Measurements from ENCODE around the gene PPP1R16B. TPM values are rescaled to one million over a fixed set of nuclear protein-coding genes. Genes with fewer than 3 reads are reported as not detected.
"Not testable (repeated sequence)": the region's sequence is repeated elsewhere in the genome, so short reads cannot be mapped to it uniquely, and the experiment has no call there.

The PPP1R16B gene
- total and polyA plus RNA-seq, 5 donors from 2014 or later, result 16.5 to 84.1 (median 25.1) TPM

DNA sequence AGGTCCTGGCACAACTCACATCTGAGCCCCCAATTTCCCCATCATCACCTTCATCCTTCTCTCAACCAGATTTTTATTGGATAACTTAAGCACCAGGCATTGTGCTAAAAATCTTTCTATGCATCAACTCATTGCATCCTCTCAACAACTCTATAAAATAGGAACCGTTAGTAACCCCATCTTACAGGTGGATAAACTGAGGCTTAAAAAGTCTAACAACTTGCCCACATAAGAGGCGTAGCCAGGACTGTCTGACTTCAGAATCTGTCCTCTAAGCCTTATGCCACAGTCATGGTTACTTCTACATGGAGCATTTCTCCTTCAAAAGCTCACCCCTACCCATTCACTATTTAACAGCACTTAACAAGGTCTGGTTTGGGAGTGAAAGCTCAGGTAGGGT is 51.1 kb downstream of the PPP1R16B start:
- H3K4me3 Mint-ChIP-seq, result peak overlapping the region in 2 of 4 donors; percentile 9 to 12
- DNase-seq (no peak), ATAC-seq (ENCODE audit: low read depth in 2 of 2) (no peak)
- peaks cover 9% of the 10 kb centered on the region for H3K36me3 ChIP-seq (ENCODE audit: control insufficient read depth, insufficient read depth, low read length)
- no peaks in the 10 kb centered on the region for H3K27me3 Mint-ChIP-seq
- peaks cover 29% of the 10 kb centered on the region for H3K36me3 Mint-ChIP-seq
- H3K9me3 Mint-ChIP-seq, result no peaks in the 10 kb centered on the region
- no peaks in the 10 kb centered on the region for H3K9me3 ChIP-seq (ENCODE audit: control insufficient read depth in 2 of 2, low read length in 2 of 2)
- peaks cover 43% of the 10 kb centered on the region for H3K4me1 ChIP-seq (ENCODE audit: control insufficient read depth, insufficient read depth, low read length, poor library complexity, severe bottlenecking)
- H3K4me1 Mint-ChIP-seq, result peaks cover 33 to 91% (median 59%) of the 10 kb centered on the region in 4 donors
- H3K4me3 ChIP-seq (ENCODE audit: low read depth, low read length), result no peak overlapping the region
- H3K27ac Mint-ChIP-seq, result peak overlapping the region; percentile 82 to 90 (median 88)
- H3K27me3 ChIP-seq (ENCODE audit: control insufficient read depth, insufficient read depth, low read length), result no peaks in the 10 kb centered on the region
- H3K27ac ChIP-seq (ENCODE audit: insufficient read depth, low read length, poor library complexity, severe bottlenecking), result peak overlapping the region; percentile 1

DNA sequence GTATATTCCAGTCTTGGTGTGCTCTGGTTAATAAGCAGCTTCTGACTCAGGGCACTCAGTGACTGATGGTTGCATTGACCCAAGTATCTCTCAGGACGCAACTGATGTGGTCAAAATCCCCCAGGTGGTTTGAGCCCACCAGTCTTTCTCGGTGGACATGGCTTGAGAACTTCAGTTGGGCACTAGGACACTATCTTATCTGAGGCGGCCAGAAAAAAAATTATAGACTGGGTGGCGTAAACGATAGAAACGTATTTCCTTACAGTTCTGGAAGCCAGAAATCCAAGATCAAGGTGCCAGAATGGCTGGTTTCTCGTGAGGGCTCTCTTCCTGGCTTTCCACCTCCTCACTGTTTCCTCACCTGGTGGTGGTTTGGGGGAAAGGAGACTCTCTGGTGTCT is 52.2 kb downstream of the PPP1R16B start:
- Histone ChIP-seq H3K27me3 (ENCODE audit: control insufficient read depth, insufficient read depth, low read length) (no peaks in the 10 kb centered on the region), H3K9me3 (ENCODE audit: control insufficient read depth in 2 of 2, low read length in 2 of 2) (no peaks in the 10 kb centered on the region), H3K4me3 (ENCODE audit: low read depth, low read length) (no peak overlapping the region), H3K27ac (ENCODE audit: insufficient read depth, low read length, poor library complexity, severe bottlenecking) (no peak overlapping the region), H3K36me3 (ENCODE audit: control insufficient read depth, insufficient read depth, low read length) (peaks cover 8% of the 10 kb centered on the region), H3K4me1 (ENCODE audit: control insufficient read depth, insufficient read depth, low read length, poor library complexity, severe bottlenecking) (peaks cover 52% of the 10 kb centered on the region)
- Mint-ChIP-seq H3K4me3 (peak overlapping the region in 2 of 4 donors; percentile 81 to 85), H3K9me3 (no peaks in the 10 kb centered on the region), H3K36me3 (peaks cover 21% of the 10 kb centered on the region), H3K4me1 (peaks cover 41 to 92% (median 67%) of the 10 kb centered on the region in 4 donors), H3K27ac (peak overlapping the region; percentile 85 to 91 (median 86)), H3K27me3 (no peaks in the 10 kb centered on the region)
- no peak for DNase-seq
- no peak for ATAC-seq (ENCODE audit: low read depth in 2 of 2)

DNA sequence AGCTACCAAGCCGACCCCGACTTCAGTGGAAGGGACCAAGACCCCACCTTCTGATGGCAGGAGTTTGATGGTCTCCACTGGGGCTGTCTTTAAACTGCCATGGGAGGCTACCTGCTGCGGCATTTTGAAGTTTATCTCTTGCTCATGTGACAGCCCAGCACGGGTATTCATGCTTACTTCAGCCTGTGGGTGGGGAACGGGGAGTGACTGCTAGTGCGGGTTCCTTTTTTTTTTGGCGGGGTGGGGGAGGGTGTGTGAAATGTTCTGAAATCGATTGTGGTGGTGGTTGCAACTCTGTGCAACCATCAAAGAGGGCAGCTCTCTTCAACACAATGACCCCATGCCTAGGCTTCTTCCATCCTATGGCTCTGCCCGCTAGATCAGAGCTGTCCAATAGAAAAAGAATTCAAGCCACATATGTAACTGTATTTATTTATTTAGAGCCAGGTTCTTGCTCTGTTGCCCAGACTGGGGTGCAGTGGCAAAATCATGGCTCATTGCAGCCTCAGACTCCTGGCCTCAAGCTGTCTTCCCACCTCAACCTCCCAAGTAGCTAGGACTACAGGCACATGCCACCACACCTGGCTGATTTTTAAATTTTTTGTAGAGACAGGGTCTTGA is 53.7 kb downstream of the PPP1R16B start:
- Histone ChIP-seq H3K4me1 (ENCODE audit: control insufficient read depth, insufficient read depth, low read length, poor library complexity, severe bottlenecking) (peaks cover 65% of the 10 kb centered on the region), H3K9me3 (ENCODE audit: control insufficient read depth in 2 of 2, low read length in 2 of 2) (no peaks in the 10 kb centered on the region), H3K36me3 (ENCODE audit: control insufficient read depth, insufficient read depth, low read length) (peaks cover 3% of the 10 kb centered on the region), H3K27me3 (ENCODE audit: control insufficient read depth, insufficient read depth, low read length) (no peaks in the 10 kb centered on the region), H3K4me3 (ENCODE audit: low read depth, low read length) (peak overlapping the region; percentile 37), H3K27ac (ENCODE audit: insufficient read depth, low read length, poor library complexity, severe bottlenecking) (peak overlapping the region; percentile 62)
- ATAC-seq (ENCODE audit: low read depth in 2 of 2) (peak; percentile 22 to 33), DNase-seq (peak in 1 of 3 donors; percentile 69)
- Mint-ChIP-seq H3K36me3 (peaks cover 11% of the 10 kb centered on the region), H3K27me3 (no peaks in the 10 kb centered on the region), H3K27ac (peak overlapping the region; percentile 84 to 86 (median 85)), H3K4me1 (peaks cover 53 to 93% (median 72%) of the 10 kb centered on the region in 4 donors), H3K4me3 (peak overlapping the region in 3 of 4 donors; percentile 38 to 81 (median 74)), H3K9me3 (no peaks in the 10 kb centered on the region)

DNA sequence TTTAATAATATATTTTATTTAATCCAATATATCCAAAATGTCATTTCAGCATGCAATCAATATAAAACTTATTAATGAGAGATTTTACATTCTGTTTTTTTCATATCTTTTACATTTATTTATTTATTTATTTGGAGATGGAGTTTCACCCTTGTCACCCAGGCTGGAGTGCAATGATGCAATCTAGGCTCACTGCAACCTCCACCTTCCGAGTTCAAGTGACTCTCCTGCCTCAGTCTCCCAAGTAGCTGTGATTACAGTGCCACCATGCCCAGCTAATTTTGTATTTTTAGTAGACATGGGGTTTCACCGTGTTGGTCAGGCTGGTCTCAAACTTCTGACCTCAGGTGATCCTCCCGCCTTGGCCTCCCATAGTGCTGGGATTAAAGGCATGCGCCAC is 54.4 kb downstream of the PPP1R16B start:
- H3K27me3 ChIP-seq (ENCODE audit: control insufficient read depth, insufficient read depth, low read length); H3K9me3 Mint-ChIP-seq; H3K4me3 ChIP-seq (ENCODE audit: low read depth, low read length); H3K27ac ChIP-seq (ENCODE audit: insufficient read depth, low read length, poor library complexity, severe bottlenecking); DNase-seq; ATAC-seq (ENCODE audit: low read depth in 2 of 2); H3K27me3 Mint-ChIP-seq; H3K4me3 Mint-ChIP-seq; H3K9me3 ChIP-seq (ENCODE audit: control insufficient read depth in 2 of 2, low read length in 2 of 2); H3K36me3 ChIP-seq (ENCODE audit: control insufficient read depth, insufficient read depth, low read length); H3K36me3 Mint-ChIP-seq: not testable (repeated sequence)
- peaks cover 65% of the 10 kb centered on the region for H3K4me1 ChIP-seq (ENCODE audit: control insufficient read depth, insufficient read depth, low read length, poor library complexity, severe bottlenecking)
- peak overlapping the region in 2 of 3 donors; percentile 90 to 92 for H3K27ac Mint-ChIP-seq
- peaks cover 49 to 91% (median 67%) of the 10 kb centered on the region in 4 donors for H3K4me1 Mint-ChIP-seq

DNA sequence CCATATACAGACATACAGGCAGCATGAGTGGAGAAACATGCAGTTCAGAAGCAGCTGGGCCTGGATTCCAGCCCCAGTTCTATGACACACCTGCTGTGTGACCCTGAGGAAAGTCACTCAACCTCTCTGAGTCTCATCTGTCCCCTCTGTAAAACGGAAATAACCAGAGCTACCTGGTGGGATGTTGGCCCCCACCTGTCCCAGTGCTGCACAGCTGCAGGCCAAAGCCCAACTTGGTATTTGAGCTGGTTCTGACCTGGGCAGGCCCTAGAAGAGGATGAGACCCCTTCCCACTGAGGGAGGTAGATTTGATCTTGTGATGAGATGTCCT is 55.5 kb downstream of the PPP1R16B start:
- peak overlapping the region; percentile 39 for H3K27ac ChIP-seq (ENCODE audit: insufficient read depth, low read length, poor library complexity, severe bottlenecking)
- no peak for ATAC-seq (ENCODE audit: low read depth in 2 of 2)
- peak overlapping the region in 2 of 4 donors; percentile 59 to 60 for H3K4me3 Mint-ChIP-seq

DNA sequence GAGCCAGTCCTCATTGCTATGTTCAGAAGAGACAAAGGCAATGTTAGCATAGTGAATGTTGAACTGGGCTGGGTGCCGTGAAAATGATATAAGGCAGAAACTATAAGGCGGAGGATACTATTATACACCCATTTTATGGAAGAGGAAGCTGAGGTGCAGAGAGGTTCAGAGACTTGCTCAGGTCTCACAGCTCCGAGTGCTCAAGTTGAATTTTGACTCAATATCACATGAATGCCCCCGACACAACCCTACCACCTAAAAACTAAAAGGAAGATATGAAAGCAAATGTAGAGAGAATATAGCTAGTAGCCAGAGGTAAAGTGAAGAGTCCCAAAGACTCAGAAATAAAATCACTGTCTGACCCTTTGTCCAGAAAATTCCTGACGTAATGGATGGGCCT is 56.7 kb downstream of the PPP1R16B start:
- Mint-ChIP-seq H3K27ac (peak overlapping the region; percentile 80 to 91 (median 90)), H3K36me3 (no peaks in the 10 kb centered on the region), H3K4me3 (peak overlapping the region; percentile 24 to 59 (median 48)), H3K27me3 (no peaks in the 10 kb centered on the region), H3K9me3 (peaks cover 0 to 2% (median 0%) of the 10 kb centered on the region in 7 donors), H3K4me1 (peaks cover 36 to 76% (median 52%) of the 10 kb centered on the region in 4 donors)
- no peak for DNase-seq
- Histone ChIP-seq H3K27ac (ENCODE audit: insufficient read depth, low read length, poor library complexity, severe bottlenecking) (peak overlapping the region; percentile 14), H3K4me1 (ENCODE audit: control insufficient read depth, insufficient read depth, low read length, poor library complexity, severe bottlenecking) (peaks cover 46% of the 10 kb centered on the region), H3K9me3 (ENCODE audit: control insufficient read depth in 2 of 2, low read length in 2 of 2) (no peaks in the 10 kb centered on the region), H3K36me3 (ENCODE audit: control insufficient read depth, insufficient read depth, low read length) (peaks cover 6% of the 10 kb centered on the region), H3K4me3 (ENCODE audit: low read depth, low read length) (peak overlapping the region; percentile 53), H3K27me3 (ENCODE audit: control insufficient read depth, insufficient read depth, low read length) (no peaks in the 10 kb centered on the region)
- ATAC-seq (ENCODE audit: low read depth in 2 of 2), result no peak

More for the DNA sequence above, 55.5 kb downstream of the PPP1R16B start:
- H3K27me3 Mint-ChIP-seq, result no peaks in the 10 kb centered on the region
- no peak for DNase-seq
- H3K4me1 ChIP-seq (ENCODE audit: control insufficient read depth, insufficient read depth, low read length, poor library complexity, severe bottlenecking), result peaks cover 56% of the 10 kb centered on the region
- no peak overlapping the region for H3K4me3 ChIP-seq (ENCODE audit: low read depth, low read length)
- no peaks in the 10 kb centered on the region for H3K9me3 ChIP-seq (ENCODE audit: control insufficient read depth in 2 of 2, low read length in 2 of 2)
- no peaks in the 10 kb centered on the region for H3K9me3 Mint-ChIP-seq
- H3K27me3 ChIP-seq (ENCODE audit: control insufficient read depth, insufficient read depth, low read length), result no peaks in the 10 kb centered on the region
- peaks cover 43 to 80% (median 59%) of the 10 kb centered on the region in 4 donors for H3K4me1 Mint-ChIP-seq
- H3K27ac Mint-ChIP-seq, result peak overlapping the region; percentile 69 to 92 (median 90)
- H3K36me3 Mint-ChIP-seq, result no peaks in the 10 kb centered on the region
- peaks cover 3% of the 10 kb centered on the region for H3K36me3 ChIP-seq (ENCODE audit: control insufficient read depth, insufficient read depth, low read length)

DNA sequence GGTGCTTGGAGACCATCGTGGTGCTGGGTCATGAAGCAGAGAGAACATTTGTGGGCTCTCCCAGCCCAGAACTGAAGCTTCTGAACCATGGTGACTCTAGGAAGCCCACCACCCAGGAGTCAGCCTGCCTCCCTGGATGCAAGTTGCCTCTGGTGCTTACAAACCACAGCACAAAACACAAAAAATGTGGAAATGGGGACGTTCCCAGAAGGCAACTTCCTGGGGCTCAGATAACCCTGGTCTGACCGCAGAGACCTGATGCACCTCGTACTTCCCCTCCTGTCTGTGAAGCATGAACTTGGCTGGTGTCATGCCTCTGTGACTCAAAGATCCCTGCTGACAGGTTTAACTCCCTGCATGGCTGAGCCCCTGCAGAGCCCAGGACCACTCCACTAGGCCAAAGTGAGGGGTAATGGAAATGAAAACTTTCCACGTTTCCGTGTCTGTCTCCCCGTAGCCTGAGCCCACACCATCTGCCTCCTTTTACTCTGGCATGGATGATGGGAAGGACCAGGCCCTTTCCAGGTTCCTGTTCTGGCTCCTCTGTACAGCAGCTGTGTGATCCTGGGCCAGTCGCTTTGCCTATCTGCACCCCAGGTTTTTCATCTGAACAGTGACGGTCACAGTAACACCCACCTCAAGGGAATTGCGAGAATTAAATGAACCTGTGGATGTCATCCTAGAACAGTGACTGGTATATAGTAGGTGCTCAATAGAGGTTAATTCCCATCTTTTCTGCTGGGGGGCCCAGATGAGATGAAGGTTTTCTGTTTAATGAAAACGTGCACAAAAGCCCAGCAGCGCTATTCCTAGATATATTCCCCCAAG is 57.7 kb downstream of the PPP1R16B start:
- peak overlapping the region; percentile 80 to 91 (median 81) for H3K27ac Mint-ChIP-seq
- H3K27me3 Mint-ChIP-seq, result no peaks in the 10 kb centered on the region
- DNase-seq (peak; percentile 30 to 66 (median 49)), ATAC-seq (ENCODE audit: low read depth in 2 of 2) (peak; percentile 74 to 84)
- Histone ChIP-seq H3K27ac (ENCODE audit: insufficient read depth, low read length, poor library complexity, severe bottlenecking) (peak overlapping the region; percentile 65), H3K27me3 (ENCODE audit: control insufficient read depth, insufficient read depth, low read length) (no peaks in the 10 kb centered on the region), H3K36me3 (ENCODE audit: control insufficient read depth, insufficient read depth, low read length) (peaks cover 5% of the 10 kb centered on the region), H3K4me1 (ENCODE audit: control insufficient read depth, insufficient read depth, low read length, poor library complexity, severe bottlenecking) (peaks cover 39% of the 10 kb centered on the region), H3K9me3 (ENCODE audit: control insufficient read depth in 2 of 2, low read length in 2 of 2) (no peaks in the 10 kb centered on the region), H3K4me3 (ENCODE audit: low read depth, low read length) (peak overlapping the region; percentile 53)
- peak overlapping the region; percentile 46 to 62 (median 54) for H3K4me3 Mint-ChIP-seq
- H3K4me1 Mint-ChIP-seq, result peaks cover 31 to 74% (median 48%) of the 10 kb centered on the region in 4 donors
- H3K36me3 Mint-ChIP-seq, result peaks cover 5% of the 10 kb centered on the region
- peaks cover 0 to 2% (median 0%) of the 10 kb centered on the region in 7 donors for H3K9me3 Mint-ChIP-seq

Data from CD4-positive, CD25-positive, alpha-beta regulatory T cell (primary cell).